HCT116 (cell line): Measurements from ENCODE around the gene ACR. TPM values are rescaled to one million over a fixed set of nuclear protein-coding genes. Genes with fewer than 3 reads are reported as not detected.

Experiments
- ATAC-seq: fragments of 200-7000 bp; cut with Tn5 transposase; 2 replicates; pipeline ENCODE4 v1.9.1; 2020; ENCODE audit warnings: mild to moderate bottlenecking, moderate library complexity
- BruUV-seq: library from RNA; stranded (reverse); fragments of 400-500 nt; replicated peaks from 2 replicates; lab custom pipeline; 2021; lab: Mats Ljungman, UMichigan
- CTCF ChIA-PET: fragments of 300-600 bp; sonication (Branson Sonifier 250); formaldehyde crosslinking; loops from one replicate; lab custom pipeline; 2021; ENCODE audit warnings: antibody characterized with exemption; lab: Charles Lee
- POLR2A ChIA-PET: fragments of 300-600, 350-600 bp; sonication (Branson Sonifier 250); formaldehyde crosslinking; loops from one replicate; lab custom pipeline; 2021; ENCODE audit warnings: antibody characterized with exemption; lab: Charles Lee
- RAD21 ChIA-PET, 2 experiments: fragments of 300-600 bp; sonication (Branson Sonifier 250); formaldehyde crosslinking; loops; one replicate each; lab custom pipeline; 2023; ENCODE audit warnings: low total read pairs in 2 of 2; ENCODE audit not compliant: uncharacterized antibody in 2 of 2, unreplicated experiment in 2 of 2, low non-redundant PET in 1 of 2; lab: Charles Lee
- DNase-seq: peaks from one replicate; pipeline ENCODE4 v3.0.0-alpha.2; 2010; ENCODE audit warnings: low read depth, low spot score
- H2AFZ ChIP-seq: fragments of 200-600 bp; shearing (Covaris generic), sonication (generic); 2 replicates; pipeline ENCODE4 v1.6.1; 2017; ENCODE audit warnings: low read depth, mixed run types, mixed read lengths, antibody characterized with exemption, low read length; ENCODE audit not compliant: poor library complexity, severe bottlenecking
- H3K27ac ChIP-seq: 2 replicates; pipeline ENCODE4 v1.5.1; 2012; ENCODE audit warnings: low read depth, low read length
- H3K27me3 ChIP-seq: fragments of 200-600 bp; sonication (generic); 2 replicates; pipeline ENCODE4 v1.6.1; 2016; ENCODE audit warnings: mixed run types, low read length, mixed read lengths; ENCODE audit not compliant: insufficient read depth
- H3K36me3 ChIP-seq, 2 experiments: fragments of 200-500 bp in 1 of 2; fragments of 200-600 bp in 1 of 2; sonication (Bioruptor generic) in 1 of 2; sonication (generic) in 1 of 2; 2 replicates each; pipeline versions ENCODE4 v1.5.1 to v1.6.1; 2014 to 2016; ENCODE audit warnings: low read length in 2 of 2, inconsistent platforms in 1 of 2, mixed read lengths in 1 of 2, mixed run types in 1 of 2; ENCODE audit not compliant: insufficient read depth in 2 of 2, control insufficient read depth in 1 of 2
- H3K4me1 ChIP-seq, 2 experiments: fragments of 200-600 bp in 1 of 2; sonication (generic) in 1 of 2; 2 replicates each; pipeline versions ENCODE4 v1.5.1 to v1.6.1; 2012 to 2017; ENCODE audit warnings: low read length in 2 of 2, inconsistent platforms in 1 of 2, mild to moderate bottlenecking in 1 of 2, mixed read lengths in 1 of 2, mixed run types in 1 of 2, moderate library complexity in 1 of 2; ENCODE audit not compliant: insufficient read depth in 2 of 2, control insufficient read depth in 1 of 2
- H3K4me2 ChIP-seq: fragments of 200-600 bp; sonication (generic); 2 replicates; pipeline ENCODE4 v1.6.1; 2017; ENCODE audit warnings: mixed run types, low read length, mixed read lengths
- H3K4me3 ChIP-seq, 2 experiments: fragments of 200-600 bp in 1 of 2; sonication (generic) in 1 of 2; replicated peaks in 1 of 2; 2 replicates each; pipeline ENCODE4 v1.5.1; 2011 to 2016; ENCODE audit warnings: low read length in 2 of 2, control low read depth in 1 of 2, low read depth in 1 of 2, mild to moderate bottlenecking in 1 of 2, mixed read lengths in 1 of 2, mixed run types in 1 of 2
- H3K79me2 ChIP-seq: fragments of 200-600 bp; sonication (generic); 2 replicates; pipeline ENCODE4 v1.6.1; 2017; ENCODE audit warnings: mild to moderate bottlenecking, mixed run types, low read length, moderate library complexity, mixed read lengths; ENCODE audit not compliant: insufficient read depth
- H3K9ac ChIP-seq: fragments of 200-600 bp; sonication (generic); 2 replicates; pipeline ENCODE4 v1.6.1; 2016; ENCODE audit warnings: low read length, mixed read lengths
- H3K9me2 ChIP-seq: fragments of 200-600 bp; sonication (generic), shearing (Covaris generic); 2 replicates; pipeline ENCODE4 v1.6.1; 2017; ENCODE audit warnings: mixed run types, mild to moderate bottlenecking, moderate library complexity; ENCODE audit not compliant: insufficient read depth
- H3K9me3 ChIP-seq, 2 experiments: fragments of 200-500 bp in 1 of 2; fragments of 200-600 bp in 1 of 2; sonication (Bioruptor generic) in 1 of 2; sonication (generic) in 1 of 2; 2 replicates each; pipeline ENCODE4 v1.6.1; 2014 to 2017; ENCODE audit warnings: low read length in 2 of 2, mixed read lengths in 2 of 2, inconsistent platforms in 1 of 2, low read depth in 1 of 2, mild to moderate bottlenecking in 1 of 2, mixed run types in 1 of 2, moderate library complexity in 1 of 2; ENCODE audit not compliant: control insufficient read depth in 1 of 2, insufficient read depth in 1 of 2
- H4K20me1 ChIP-seq: fragments of 200-600 bp; sonication (generic), shearing (Covaris generic); 2 replicates; pipeline ENCODE4 v1.6.1; 2017; ENCODE audit warnings: mixed run types, mild to moderate bottlenecking, moderate library complexity; ENCODE audit not compliant: insufficient read depth
- ATF3 ChIP-seq: IDR thresholded peaks from 2 replicates; pipeline ENCODE4 v1.6.1; 2012
- CBX3 ChIP-seq: IDR thresholded peaks from 2 replicates; pipeline ENCODE4 v1.6.1; 2012; ENCODE audit warnings: low read depth
- CEBPB ChIP-seq: IDR thresholded peaks from 2 replicates; pipeline ENCODE4 v1.6.1; 2012; ENCODE audit warnings: low read depth
- EGR1 ChIP-seq: IDR thresholded peaks from 2 replicates; pipeline ENCODE4 v1.6.1; 2012; ENCODE audit warnings: low read depth
- ELF1 ChIP-seq: IDR thresholded peaks from 2 replicates; pipeline ENCODE4 v1.6.1; 2012; ENCODE audit warnings: low read depth, borderline replicate concordance
- EZH2 ChIP-seq: fragments of 200-600 bp; sonication (generic); IDR thresholded peaks from 2 replicates; pipeline ENCODE4 v1.6.1; 2017; ENCODE audit warnings: antibody characterized with exemption, mixed run types
- FOSL1 ChIP-seq: IDR thresholded peaks from 2 replicates; pipeline ENCODE4 v1.6.1; 2012; ENCODE audit warnings: low read depth
- JUND ChIP-seq: IDR thresholded peaks from 2 replicates; pipeline ENCODE4 v1.6.1; 2012
- POLR2A ChIP-seq: IDR thresholded peaks from 2 replicates; pipeline ENCODE4 v1.7.0; 2011; ENCODE audit warnings: borderline replicate concordance; ENCODE audit not compliant: insufficient read depth, insufficient read length; ENCODE audit errors: extremely low read depth
- RAD21 ChIP-seq: IDR thresholded peaks from 2 replicates; pipeline ENCODE4 v1.6.1; 2012; ENCODE audit warnings: low read depth, mild to moderate bottlenecking
- SIN3A ChIP-seq: IDR thresholded peaks from 2 replicates; pipeline ENCODE4 v1.6.1; 2012; ENCODE audit warnings: low read depth
- SP1 ChIP-seq: IDR thresholded peaks from 2 replicates; pipeline ENCODE4 v1.6.1; 2012; ENCODE audit warnings: low read depth
- YY1 ChIP-seq: IDR thresholded peaks from 2 replicates; pipeline ENCODE4 v1.6.1; 2011; ENCODE audit warnings: low read length, low read depth, moderate library complexity, mild to moderate bottlenecking; ENCODE audit not compliant: insufficient replicate concordance; ENCODE audit errors: extremely low read depth
- ZNF274 ChIP-seq: fragments of 200-500 bp; sonication (Bioruptor generic); IDR thresholded peaks from 2 replicates; pipeline ENCODE4 v1.6.1; 2014; ENCODE audit warnings: mild to moderate bottlenecking, low read depth, low read length, inconsistent platforms
- intact Hi-C: fragments of 100-400 bp; cut with micrococcal nuclease; formaldehyde crosslinking; loops from 2 replicates; pipeline ENCODE4 v1.10.0; 2022
- total RNA-seq: library from RNA; stranded (reverse); gene quantifications from one replicate; pipeline ENCODE4 v1.2.1, GENCODE V29; 2021; ENCODE audit not compliant: unreplicated experiment
- TF ChIP-seq, protein P1 (sequence below): IDR thresholded peaks from 2 replicates; pipeline ENCODE4 v1.6.1; 2012; ENCODE audit warnings: low read depth

The ACR gene
- total RNA-seq, 1 experiment from 2014 or later, result 1.5 TPM

- Histone ChIP-seq H2AFZ (no peak overlapping the region), H3K27ac (no peak overlapping the region), H3K4me2 (no peak overlapping the region), H3K36me3 (peaks cover 0 to 8% of the 10 kb centered on the region in 2 experiments; a peak in 1 of 4 replicates), H3K4me1 (peaks cover 2 to 10% of the 10 kb centered on the region in 2 experiments; a peak in 1 of 4 replicates), H3K79me2 (peaks cover 17% of the 10 kb centered on the region), H3K9ac (no peak overlapping the region), H4K20me1 (no peaks in the 10 kb centered on the region), H3K4me3 (no peak overlapping the region), H3K9me2 (no peaks in the 10 kb centered on the region), H3K27me3 (no peaks in the 10 kb centered on the region), H3K9me3 (no peaks in the 10 kb centered on the region)
- POLR2A ChIA-PET, result no interaction called here
- BruUV-seq, result no TSS peak
- TF ChIP-seq SIN3A, result no peak
- no peak for TF ChIP-seq YY1
- TF ChIP-seq SP1, result no peak
- TF ChIP-seq CBX3, result no peak
- no peak for TF ChIP-seq EZH2
- TF ChIP-seq ATF3, result no peak
- no peak for TF ChIP-seq POLR2A
- TF ChIP-seq ZNF274, result no peak
- TF ChIP-seq, protein P1, sequence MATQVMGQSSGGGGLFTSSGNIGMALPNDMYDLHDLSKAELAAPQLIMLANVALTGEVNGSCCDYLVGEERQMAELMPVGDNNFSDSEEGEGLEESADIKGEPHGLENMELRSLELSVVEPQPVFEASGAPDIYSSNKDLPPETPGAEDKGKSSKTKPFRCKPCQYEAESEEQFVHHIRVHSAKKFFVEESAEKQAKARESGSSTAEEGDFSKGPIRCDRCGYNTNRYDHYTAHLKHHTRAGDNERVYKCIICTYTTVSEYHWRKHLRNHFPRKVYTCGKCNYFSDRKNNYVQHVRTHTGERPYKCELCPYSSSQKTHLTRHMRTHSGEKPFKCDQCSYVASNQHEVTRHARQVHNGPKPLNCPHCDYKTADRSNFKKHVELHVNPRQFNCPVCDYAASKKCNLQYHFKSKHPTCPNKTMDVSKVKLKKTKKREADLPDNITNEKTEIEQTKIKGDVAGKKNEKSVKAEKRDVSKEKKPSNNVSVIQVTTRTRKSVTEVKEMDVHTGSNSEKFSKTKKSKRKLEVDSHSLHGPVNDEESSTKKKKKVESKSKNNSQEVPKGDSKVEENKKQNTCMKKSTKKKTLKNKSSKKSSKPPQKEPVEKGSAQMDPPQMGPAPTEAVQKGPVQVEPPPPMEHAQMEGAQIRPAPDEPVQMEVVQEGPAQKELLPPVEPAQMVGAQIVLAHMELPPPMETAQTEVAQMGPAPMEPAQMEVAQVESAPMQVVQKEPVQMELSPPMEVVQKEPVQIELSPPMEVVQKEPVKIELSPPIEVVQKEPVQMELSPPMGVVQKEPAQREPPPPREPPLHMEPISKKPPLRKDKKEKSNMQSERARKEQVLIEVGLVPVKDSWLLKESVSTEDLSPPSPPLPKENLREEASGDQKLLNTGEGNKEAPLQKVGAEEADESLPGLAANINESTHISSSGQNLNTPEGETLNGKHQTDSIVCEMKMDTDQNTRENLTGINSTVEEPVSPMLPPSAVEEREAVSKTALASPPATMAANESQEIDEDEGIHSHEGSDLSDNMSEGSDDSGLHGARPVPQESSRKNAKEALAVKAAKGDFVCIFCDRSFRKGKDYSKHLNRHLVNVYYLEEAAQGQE, result no peak
- no peak for TF ChIP-seq JUND
- no peak for TF ChIP-seq FOSL1
- TF ChIP-seq EGR1, result no peak
- TF ChIP-seq RAD21, result no peak
- TF ChIP-seq CEBPB, result no peak
- TF ChIP-seq ELF1, result no peak
- RAD21 ChIA-PET, result no interaction called here
- DNase-seq, result no peak
- CTCF ChIA-PET, result interaction anchor here (1.1 kb wide), 1 partner anchor 73 kb away, joined by 3 read pairs; no protein-coding TSS in a partner anchor
- no peak for ATAC-seq
- intact Hi-C loops, result no loop called here
Measured at GRCh38 chr22:50701428-50702154, 36.4 kb upstream of the ACR start.
